ENCODE data around the gene AADAC.
A peak's percentile ranks its signal among the peaks of the same experiment; 100 is the strongest.

AADAC gene

DNA sequence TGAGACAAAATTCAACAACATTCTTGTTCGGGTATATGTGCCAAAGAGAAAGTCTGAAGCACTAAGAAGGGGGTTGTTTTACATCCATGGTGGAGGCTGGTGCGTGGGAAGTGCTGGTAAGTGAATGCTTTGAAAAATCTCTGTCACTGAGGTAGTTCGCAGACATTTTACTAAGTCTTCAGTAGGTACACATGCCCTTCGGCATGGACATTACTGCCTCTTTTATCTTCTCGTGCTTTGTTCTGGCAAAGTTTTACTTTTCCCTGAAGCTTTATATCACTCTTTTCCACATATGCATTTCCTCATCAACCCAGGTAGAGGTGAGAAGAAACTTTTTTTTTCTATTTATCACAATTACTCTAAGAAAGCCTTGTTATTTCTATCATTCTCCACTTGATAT, 3.6 kb downstream of the AADAC start:
- TF ChIP-seq, protein P1, sequence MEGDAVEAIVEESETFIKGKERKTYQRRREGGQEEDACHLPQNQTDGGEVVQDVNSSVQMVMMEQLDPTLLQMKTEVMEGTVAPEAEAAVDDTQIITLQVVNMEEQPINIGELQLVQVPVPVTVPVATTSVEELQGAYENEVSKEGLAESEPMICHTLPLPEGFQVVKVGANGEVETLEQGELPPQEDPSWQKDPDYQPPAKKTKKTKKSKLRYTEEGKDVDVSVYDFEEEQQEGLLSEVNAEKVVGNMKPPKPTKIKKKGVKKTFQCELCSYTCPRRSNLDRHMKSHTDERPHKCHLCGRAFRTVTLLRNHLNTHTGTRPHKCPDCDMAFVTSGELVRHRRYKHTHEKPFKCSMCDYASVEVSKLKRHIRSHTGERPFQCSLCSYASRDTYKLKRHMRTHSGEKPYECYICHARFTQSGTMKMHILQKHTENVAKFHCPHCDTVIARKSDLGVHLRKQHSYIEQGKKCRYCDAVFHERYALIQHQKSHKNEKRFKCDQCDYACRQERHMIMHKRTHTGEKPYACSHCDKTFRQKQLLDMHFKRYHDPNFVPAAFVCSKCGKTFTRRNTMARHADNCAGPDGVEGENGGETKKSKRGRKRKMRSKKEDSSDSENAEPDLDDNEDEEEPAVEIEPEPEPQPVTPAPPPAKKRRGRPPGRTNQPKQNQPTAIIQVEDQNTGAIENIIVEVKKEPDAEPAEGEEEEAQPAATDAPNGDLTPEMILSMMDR (IDR thresholded peaks at IDR 0.05; ENCODE audit: extremely low read depth, missing control alignments): no peak
- no peak for DNase-seq (ENCODE audit: low spot score)

DNA sequence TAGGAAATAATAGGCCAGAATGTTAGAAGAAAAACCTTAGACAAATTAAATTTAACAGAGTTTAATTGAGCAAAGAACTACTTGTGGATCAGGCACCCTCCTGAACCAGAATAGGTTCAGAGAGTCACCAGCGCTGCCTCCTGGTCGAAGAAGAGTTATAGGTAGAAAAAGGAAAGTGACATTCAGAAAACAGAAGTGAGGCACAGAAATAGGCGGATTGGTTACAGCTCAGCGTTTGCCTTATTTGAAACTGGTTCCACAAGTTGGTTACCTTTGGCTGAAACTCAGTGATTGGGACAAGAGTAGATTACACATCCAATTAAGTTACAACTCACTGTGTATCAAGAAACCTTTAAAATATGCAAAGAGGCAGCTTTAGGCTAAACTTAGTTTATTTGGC, 4.4 kb downstream of the AADAC start:
- DNase-seq (ENCODE audit: low spot score): no peak

DNA sequence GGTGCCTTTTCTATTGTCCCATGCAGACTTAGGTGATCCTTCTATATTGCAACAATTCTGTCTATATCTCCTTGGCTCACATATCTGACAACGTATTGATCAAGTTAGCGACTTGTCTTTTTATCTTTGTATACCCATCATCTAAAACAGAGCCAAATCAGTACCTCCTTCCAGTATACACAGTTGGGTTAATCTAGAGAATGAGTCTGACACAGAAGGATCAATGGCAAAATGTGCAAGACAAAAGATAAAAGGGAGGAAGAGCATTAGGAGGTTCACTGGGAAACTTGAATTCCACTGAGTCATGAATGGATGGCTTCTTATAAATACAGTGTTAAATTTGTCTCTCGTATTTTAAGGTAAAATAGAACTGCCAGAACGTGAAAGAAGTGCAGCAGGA, 6.0 kb downstream of the AADAC start:
- TF ChIP-seq, protein P1 (IDR thresholded peaks at IDR 0.05; ENCODE audit: extremely low read depth, missing control alignments): no peak
- no peak for DNase-seq (ENCODE audit: low spot score)

More for the DNA sequence above, 4.4 kb downstream of the AADAC start:
- TF ChIP-seq, protein P1 (IDR thresholded peaks at IDR 0.05; ENCODE audit: extremely low read depth, missing control alignments): no peak

DNA sequence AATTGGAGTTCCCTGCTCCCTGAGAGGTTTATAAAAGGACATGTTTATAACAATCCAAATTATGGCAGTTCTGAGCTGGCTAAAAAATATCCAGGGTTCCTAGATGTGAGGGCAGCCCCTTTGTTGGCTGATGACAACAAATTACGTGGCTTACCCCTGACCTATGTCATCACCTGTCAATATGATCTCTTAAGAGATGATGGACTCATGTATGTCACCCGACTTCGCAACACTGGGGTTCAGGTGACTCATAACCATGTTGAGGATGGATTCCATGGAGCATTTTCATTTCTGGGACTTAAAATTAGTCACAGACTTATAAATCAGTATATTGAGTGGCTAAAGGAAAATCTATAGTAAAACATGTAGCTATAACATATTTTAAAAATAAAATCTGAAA, 13.9 kb downstream of the AADAC start:
- TF ChIP-seq, protein P1 (IDR thresholded peaks at IDR 0.05; ENCODE audit: extremely low read depth, missing control alignments): no peak

DNA sequence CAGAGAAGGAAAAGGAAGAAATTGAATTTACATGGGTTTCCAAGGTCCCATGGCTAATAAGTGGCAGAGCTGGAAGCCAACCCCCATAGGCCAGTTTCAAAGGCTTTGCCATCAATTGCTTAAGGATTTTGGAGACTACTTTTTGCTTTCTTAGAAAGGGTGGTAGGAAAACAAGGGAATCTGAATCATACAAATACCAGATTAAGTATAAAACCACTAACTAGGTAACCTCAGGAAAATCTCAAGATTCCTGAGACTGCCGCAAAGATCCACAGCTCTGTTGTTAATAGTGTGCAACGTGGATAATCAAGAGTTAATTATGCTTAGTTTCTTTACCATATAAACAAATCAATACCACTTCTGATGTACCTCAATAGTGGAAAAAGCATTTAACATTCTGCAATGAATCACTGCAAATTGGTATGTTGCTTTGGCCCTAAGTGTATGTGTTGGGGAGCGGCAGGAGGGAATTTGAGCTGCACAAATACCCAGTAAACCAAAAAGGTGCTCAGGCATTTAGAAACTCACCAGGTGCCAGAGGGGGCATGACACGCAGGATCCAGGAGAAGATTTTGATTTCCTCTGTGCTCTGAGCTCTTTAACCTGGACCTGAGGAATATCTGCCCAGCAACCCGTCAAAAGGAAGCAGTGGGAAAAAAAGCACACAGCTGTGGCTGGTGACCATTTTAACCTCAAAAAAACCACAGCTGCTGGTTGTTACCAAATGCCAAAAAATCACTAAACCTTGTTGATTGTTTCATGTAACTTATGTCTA, 22.0 kb downstream of the AADAC start:
- DNase-seq (ENCODE audit: low spot score): no peak
- TF ChIP-seq, protein P1 (IDR thresholded peaks at IDR 0.05; ENCODE audit: extremely low read depth, missing control alignments): no peak

More for the DNA sequence above, 13.9 kb downstream of the AADAC start:
- DNase-seq (ENCODE audit: low spot score): no peak

DNA sequence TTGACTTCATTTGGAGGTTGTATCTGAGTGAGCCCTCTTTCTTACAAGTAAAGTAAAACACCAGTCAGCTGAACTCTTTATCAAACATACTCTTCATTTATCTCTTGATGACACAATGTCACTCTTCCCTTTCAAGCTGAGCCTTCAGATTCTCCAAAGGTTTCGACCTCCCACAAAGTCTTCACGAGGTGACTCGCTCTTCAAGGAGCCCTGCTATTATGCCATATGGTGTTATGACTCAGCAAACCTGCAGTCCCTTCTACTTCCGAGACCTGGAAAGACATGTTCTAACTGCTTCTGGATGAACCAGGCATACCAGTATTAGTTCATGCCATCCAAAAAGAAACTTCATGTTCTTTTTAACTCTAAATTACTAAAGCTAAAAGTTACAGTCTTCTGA, 23.1 kb downstream of the AADAC start:
- TF ChIP-seq, protein P1 (IDR thresholded peaks at IDR 0.05; ENCODE audit: extremely low read depth, missing control alignments): no peak
- DNase-seq (ENCODE audit: low spot score): no peak

DNA sequence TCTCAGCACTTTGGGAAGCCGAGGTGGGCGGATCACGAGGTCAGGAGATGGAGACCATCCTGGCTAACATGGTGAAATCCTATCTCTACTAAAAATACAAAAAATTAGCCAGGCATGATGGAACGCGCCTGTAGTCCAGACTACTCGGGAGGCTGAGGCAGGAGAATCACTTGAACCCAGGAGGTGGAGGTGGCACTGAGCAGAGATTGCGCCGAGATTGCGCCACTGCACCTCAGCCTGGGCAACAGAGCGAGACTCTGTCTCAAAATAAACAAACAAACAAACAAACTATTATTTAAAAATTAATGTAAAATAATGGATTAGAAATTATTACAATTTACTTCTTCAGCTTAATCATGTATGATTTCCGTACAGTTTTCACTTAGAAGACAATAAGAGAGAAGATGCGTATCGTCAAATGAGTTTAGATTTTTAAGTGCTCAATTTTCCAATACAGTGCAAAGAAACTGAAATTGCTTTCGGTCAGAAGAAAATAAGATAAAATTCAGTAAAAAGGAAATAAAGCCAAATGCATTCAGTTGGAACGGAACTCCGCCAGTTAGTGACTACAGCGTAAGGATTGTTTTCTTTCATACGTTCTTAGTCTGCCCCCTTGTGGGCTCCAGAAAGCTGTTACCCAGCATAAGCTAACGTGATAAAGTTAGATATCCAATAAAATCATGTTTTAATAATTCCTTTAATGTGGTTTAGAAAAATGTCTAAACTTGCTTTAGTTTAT, 24.8 kb downstream of the AADAC start:
- DNase-seq (ENCODE audit: low spot score): peak; percentile 52
- TF ChIP-seq, protein P1 (IDR thresholded peaks at IDR 0.05; ENCODE audit: extremely low read depth, missing control alignments): peak; percentile 51
